Lung (tissue), 12 donors: ENCODE results near the gene ESR1. TPM values are rescaled to one million over a fixed set of nuclear protein-coding genes. Genes with fewer than 3 reads are reported as not detected.
"Not testable (repeated sequence)": the region's sequence is repeated elsewhere in the genome, so short reads cannot be mapped to it uniquely, and the experiment has no call there.

Source experiments
- ATAC-seq: fragments of 200-7000 bp; cut with Tn5 transposase; one replicate; pipeline ENCODE4 v1.9.1; 2020; ENCODE audit warnings: moderate number of reproducible peaks; ENCODE audit not compliant: insufficient read depth, low FRiP score
- DNase-seq, 3 donors: peaks; one replicate each; pipeline ENCODE4 v3.0.0-alpha.2; 2013 to 2017
- H3K27ac ChIP-seq, 2 donors: one replicate each; pipeline ENCODE4 v1.5.1; 2013; ENCODE audit warnings: mild to moderate bottlenecking in 2 of 2, moderate library complexity in 2 of 2, control low read depth in 1 of 2, inconsistent platforms in 1 of 2, low read depth in 1 of 2, low read length in 1 of 2
- H3K27me3 ChIP-seq, 3 donors: one replicate each; pipeline ENCODE4 v1.5.1; 2013; ENCODE audit warnings: low read length in 2 of 3; ENCODE audit not compliant: control insufficient read depth in 3 of 3, insufficient read depth in 3 of 3
- H3K36me3 ChIP-seq, 4 donors: one replicate each; pipeline ENCODE4 v1.5.1; 2013; ENCODE audit warnings: low read length in 4 of 4, mild to moderate bottlenecking in 1 of 4, moderate library complexity in 1 of 4; ENCODE audit not compliant: control insufficient read depth in 4 of 4, insufficient read depth in 4 of 4
- H3K4me1 ChIP-seq, 5 donors: one replicate each; pipeline ENCODE4 v1.5.1; 2013; ENCODE audit warnings: low read length in 5 of 5, mild to moderate bottlenecking in 2 of 5, moderate library complexity in 1 of 5; ENCODE audit not compliant: control insufficient read depth in 5 of 5, insufficient read depth in 5 of 5
- H3K4me3 ChIP-seq: one replicate; pipeline ENCODE4 v1.5.1; 2013; ENCODE audit warnings: mild to moderate bottlenecking, control low read depth, moderate library complexity
- H3K9ac ChIP-seq, 2 donors: one replicate each; pipeline ENCODE4 v1.5.1; 2013; ENCODE audit warnings: low read length in 2 of 2, control low read depth in 1 of 2; ENCODE audit not compliant: insufficient read depth in 1 of 2
- H3K9me3 ChIP-seq, 4 donors: one replicate each; pipeline ENCODE4 v1.5.1; 2013; ENCODE audit warnings: low read length in 3 of 4, mild to moderate bottlenecking in 1 of 4, moderate library complexity in 1 of 4; ENCODE audit not compliant: control insufficient read depth in 4 of 4, insufficient read depth in 3 of 4
- WGBS, 2 donors: extraction: QIAGEN DNeasy Blood & Tissue Kit; methylation state at CpG; one replicate each; pipeline ENCODE4 v1.1.7; 2013; 5-methylcytosine and 5-hydroxymethylcytosine counted together
- polyA plus RNA-seq, 2 donors: library from polyadenylated mRNA; stranded (reverse); fragments of 200-250 nt; gene quantifications; one replicate each; pipeline ENCODE4 v1.2.1, GENCODE V29; 2013
- total RNA-seq, 2 donors: library from RNA; depleted of rRNA in 1 of 2; stranded (reverse); fragments of >200 nt in 1 of 2; gene quantifications; one replicate each; pipeline ENCODE4 v1.2.1, GENCODE V29; 2014 to 2021
- TF ChIP-seq, protein P1 (sequence below): IDR thresholded peaks from 2 replicates; pipeline ENCODE4 v1.5.1; 2012; ENCODE audit warnings: mild to moderate bottlenecking; ENCODE audit errors: control extremely low read depth, extremely low read depth
- donor health status: control.
- donor health status: control.
- donor health status: Bipolar disorder and iron deficiency.
- donor health status: healthy.
- donor health status: DM: yes; HTN: yes; CAD: no.

ESR1 gene
- total and polyA plus RNA-seq, 4 donors, result 0.14 to 3.7 (median 0.78) TPM

DNA sequence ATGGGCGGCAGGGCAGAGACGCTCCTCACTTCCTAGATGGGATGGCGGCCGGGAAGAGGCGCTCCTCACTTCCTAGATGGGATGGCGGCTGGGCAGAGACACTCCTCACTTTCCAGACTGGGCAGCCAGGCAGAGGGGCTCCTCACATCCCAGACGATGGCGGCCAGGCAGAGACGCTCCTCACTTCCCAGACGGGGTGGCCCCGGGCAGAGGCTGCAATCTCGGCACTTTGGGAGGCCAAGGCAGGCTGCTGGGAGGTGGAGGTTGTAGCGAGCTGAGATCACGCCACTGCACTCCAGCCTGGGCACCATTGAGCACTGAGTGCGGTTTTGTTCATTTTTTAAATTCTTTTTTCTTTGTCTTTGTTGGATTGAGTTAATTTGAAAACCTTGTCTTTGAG is 92.3 kb downstream of the ESR1 start:
- 96 to 98% methylated on average over 10 to 15 of the region's 15 CpGs for WGBS, 2 donors
- H3K36me3 ChIP-seq, H3K27me3 ChIP-seq, DNase-seq, ATAC-seq, H3K4me3 ChIP-seq, H3K27ac ChIP-seq, H3K4me1 ChIP-seq, H3K9me3 ChIP-seq, H3K9ac ChIP-seq: not testable (repeated sequence)

DNA sequence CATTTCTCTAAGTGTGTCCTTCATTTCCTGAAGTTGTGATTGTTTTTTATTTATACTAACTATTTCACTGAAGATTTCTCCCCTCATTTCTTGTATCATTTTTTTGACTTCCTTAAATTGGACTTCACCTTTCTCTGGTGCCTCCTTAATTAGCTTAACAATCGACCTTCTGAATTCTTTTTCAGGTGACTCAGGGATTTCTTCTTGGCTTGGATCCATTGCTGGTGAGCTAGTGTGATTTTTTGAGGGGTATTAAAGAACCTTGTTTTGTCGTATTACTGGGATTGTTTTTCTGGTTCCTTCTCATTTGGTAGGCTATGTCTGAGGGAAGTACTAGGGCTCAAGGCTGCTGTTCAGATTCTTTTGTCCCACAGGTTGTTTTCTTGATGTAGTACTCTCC is 92.8 kb downstream of the ESR1 start:
- no peak overlapping the region for H3K4me3 ChIP-seq
- 77 to 78% methylated on average over 2 of the region's 2 CpGs for WGBS, 2 donors

DNA sequence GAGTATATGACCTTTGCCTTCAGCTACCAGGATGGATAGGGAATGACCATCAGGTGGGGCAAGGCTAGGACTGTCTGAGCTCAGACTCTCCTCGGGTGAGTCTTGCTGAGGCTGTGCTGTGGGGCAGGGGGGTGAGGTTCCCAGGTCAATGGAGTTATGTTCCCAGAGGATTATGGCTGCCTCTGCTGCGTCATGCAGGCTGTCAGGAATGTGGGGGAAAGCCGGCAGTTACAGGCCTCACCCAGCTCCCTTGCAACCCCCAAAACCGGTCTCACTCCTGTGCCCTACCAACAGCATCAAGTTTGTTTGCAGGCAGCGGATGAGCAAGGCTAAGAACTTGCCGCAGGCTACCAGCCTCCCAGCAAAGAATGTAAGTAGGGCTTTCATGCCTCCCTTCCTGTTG is 93.5 kb downstream of the ESR1 start:
- Histone ChIP-seq H3K4me3 (no peak overlapping the region), H3K9me3 (peaks cover 0 to 3% (median under 1%) of the 10 kb centered on the region in 4 donors), H3K36me3 (no peaks in the 10 kb centered on the region), H3K27ac (no peak overlapping the region), H3K9ac (no peak overlapping the region), H3K27me3 (no peaks in the 10 kb centered on the region), H3K4me1 (no peaks in the 10 kb centered on the region)
- DNase-seq (no peak), ATAC-seq (no peak)
- 89 to 93% methylated on average over 6 of the region's 6 CpGs for WGBS, 2 donors
- TF ChIP-seq, protein P1, sequence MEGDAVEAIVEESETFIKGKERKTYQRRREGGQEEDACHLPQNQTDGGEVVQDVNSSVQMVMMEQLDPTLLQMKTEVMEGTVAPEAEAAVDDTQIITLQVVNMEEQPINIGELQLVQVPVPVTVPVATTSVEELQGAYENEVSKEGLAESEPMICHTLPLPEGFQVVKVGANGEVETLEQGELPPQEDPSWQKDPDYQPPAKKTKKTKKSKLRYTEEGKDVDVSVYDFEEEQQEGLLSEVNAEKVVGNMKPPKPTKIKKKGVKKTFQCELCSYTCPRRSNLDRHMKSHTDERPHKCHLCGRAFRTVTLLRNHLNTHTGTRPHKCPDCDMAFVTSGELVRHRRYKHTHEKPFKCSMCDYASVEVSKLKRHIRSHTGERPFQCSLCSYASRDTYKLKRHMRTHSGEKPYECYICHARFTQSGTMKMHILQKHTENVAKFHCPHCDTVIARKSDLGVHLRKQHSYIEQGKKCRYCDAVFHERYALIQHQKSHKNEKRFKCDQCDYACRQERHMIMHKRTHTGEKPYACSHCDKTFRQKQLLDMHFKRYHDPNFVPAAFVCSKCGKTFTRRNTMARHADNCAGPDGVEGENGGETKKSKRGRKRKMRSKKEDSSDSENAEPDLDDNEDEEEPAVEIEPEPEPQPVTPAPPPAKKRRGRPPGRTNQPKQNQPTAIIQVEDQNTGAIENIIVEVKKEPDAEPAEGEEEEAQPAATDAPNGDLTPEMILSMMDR, result no peak

More for the DNA sequence above, 92.8 kb downstream of the ESR1 start:
- H3K36me3 ChIP-seq, result no peaks in the 10 kb centered on the region
- H3K27me3 ChIP-seq, result no peaks in the 10 kb centered on the region
- TF ChIP-seq, protein P1, result no peak
- no peak for ATAC-seq
- no peak for DNase-seq
- H3K9me3 ChIP-seq, result peaks cover 0 to 3% (median under 1%) of the 10 kb centered on the region in 4 donors
- H3K4me1 ChIP-seq, result no peaks in the 10 kb centered on the region
- no peak overlapping the region for H3K9ac ChIP-seq
- H3K27ac ChIP-seq, result no peak overlapping the region

DNA sequence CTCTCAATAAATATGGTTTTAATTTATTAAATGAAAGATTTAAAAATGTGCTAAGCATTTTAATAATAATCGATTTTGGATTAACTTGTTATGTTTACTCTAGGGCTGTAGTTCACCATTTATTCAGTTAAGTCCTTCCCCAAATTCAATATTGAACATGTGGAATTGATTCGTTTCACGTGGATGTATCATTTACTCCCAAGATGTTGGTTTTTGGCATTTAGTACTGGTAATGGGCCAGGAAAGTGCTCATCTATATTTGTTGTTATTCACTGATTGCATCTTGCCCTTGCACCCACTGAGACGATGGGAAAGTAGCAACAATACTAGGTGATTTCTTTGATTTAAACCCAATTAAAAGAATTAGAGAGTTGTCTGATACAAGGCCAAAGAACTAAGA is 97.1 kb downstream of the ESR1 start:
- H3K27ac ChIP-seq, result no peak overlapping the region
- H3K4me1 ChIP-seq, result no peaks in the 10 kb centered on the region
- H3K36me3 ChIP-seq, result no peaks in the 10 kb centered on the region
- H3K9me3 ChIP-seq, result peaks cover 0 to 2% (median 0%) of the 10 kb centered on the region in 4 donors
- H3K27me3 ChIP-seq, result no peaks in the 10 kb centered on the region
- H3K4me3 ChIP-seq, result no peak overlapping the region
- no peak overlapping the region for H3K9ac ChIP-seq
- WGBS, 2 donors, result 84 to 87% methylated on average over 4 of the region's 4 CpGs
- ATAC-seq (no peak), DNase-seq (no peak)
- TF ChIP-seq, protein P1, result no peak
